ENCODE results near the gene DMRTB1. TPM values are rescaled to one million over a fixed set of nuclear protein-coding genes. Genes with fewer than 3 reads are reported as not detected.

The DMRTB1 gene
- polyA plus RNA-seq, 1 donor from 2014 or later: not detected

DNA sequence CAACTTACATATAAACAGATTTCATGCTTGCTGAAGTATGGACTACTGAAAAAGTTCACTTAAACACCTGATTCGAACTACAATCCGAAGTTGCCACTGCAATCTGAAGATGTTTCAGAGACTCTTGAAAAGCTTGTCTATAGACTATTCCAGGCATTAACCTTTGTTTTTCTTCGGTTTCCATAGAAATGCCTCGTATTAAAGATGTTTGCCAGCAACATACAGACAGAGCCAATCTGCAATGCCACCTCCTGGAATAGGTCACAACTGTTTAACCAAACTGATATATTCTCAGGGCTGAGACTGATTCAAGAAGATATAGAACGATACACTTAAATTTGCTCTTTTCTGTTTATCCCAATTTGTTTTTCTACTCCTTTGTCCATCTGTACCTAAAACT is 28.9 kb upstream of the DMRTB1 start:
- Histone ChIP-seq H3F3A (ENCODE audit: insufficient read depth, low read length, poor library complexity, severe bottlenecking) (no peaks in the 10 kb centered on the region), H3K4me3 (ENCODE audit: low read length) (no peak overlapping the region), H3K79me2 (replicated peaks; ENCODE audit: insufficient read depth, low read length) (no peaks in the 10 kb centered on the region), H3K4me2 (ENCODE audit: low read length) (no peak overlapping the region), H3K9me3 (ENCODE audit: low read length) (no peaks in the 10 kb centered on the region), H3K9me2 (ENCODE audit: insufficient read depth, low read length) (no peaks in the 10 kb centered on the region), H3K27me3 (ENCODE audit: insufficient read depth, low read depth, low read length) (no peaks in the 10 kb centered on the region), H3K9ac (ENCODE audit: low read length) (no peak overlapping the region), H2AFZ (ENCODE audit: low read depth, low read length) (no peak overlapping the region), H3K27ac (ENCODE audit: low read length) (no peak overlapping the region), H3K36me3 (ENCODE audit: insufficient read depth, low read length) (no peaks in the 10 kb centered on the region), H4K20me1 (ENCODE audit: insufficient read depth) (no peaks in the 10 kb centered on the region)
- no peak for TF ChIP-seq POLR2AphosphoS5 (IDR thresholded peaks at IDR 0.05)
- peak; percentile 46 for TF ChIP-seq RAD21 (conservative IDR thresholded peaks at IDR 0.05)
- TF ChIP-seq, protein P1, sequence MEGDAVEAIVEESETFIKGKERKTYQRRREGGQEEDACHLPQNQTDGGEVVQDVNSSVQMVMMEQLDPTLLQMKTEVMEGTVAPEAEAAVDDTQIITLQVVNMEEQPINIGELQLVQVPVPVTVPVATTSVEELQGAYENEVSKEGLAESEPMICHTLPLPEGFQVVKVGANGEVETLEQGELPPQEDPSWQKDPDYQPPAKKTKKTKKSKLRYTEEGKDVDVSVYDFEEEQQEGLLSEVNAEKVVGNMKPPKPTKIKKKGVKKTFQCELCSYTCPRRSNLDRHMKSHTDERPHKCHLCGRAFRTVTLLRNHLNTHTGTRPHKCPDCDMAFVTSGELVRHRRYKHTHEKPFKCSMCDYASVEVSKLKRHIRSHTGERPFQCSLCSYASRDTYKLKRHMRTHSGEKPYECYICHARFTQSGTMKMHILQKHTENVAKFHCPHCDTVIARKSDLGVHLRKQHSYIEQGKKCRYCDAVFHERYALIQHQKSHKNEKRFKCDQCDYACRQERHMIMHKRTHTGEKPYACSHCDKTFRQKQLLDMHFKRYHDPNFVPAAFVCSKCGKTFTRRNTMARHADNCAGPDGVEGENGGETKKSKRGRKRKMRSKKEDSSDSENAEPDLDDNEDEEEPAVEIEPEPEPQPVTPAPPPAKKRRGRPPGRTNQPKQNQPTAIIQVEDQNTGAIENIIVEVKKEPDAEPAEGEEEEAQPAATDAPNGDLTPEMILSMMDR (IDR thresholded peaks at IDR 0.05; ENCODE audit: poor library complexity, severe bottlenecking): peak; percentile 39
- peak; percentile 28 for TF ChIP-seq SMC3 (conservative IDR thresholded peaks at IDR 0.05; ENCODE audit: poor library complexity)

GRCh38 chr1:53430779-53431178 is 28.4 kb upstream of the DMRTB1 start:
- no peaks in the 10 kb centered on the region for H3K36me3 ChIP-seq (ENCODE audit: insufficient read depth, low read length)
- no peak overlapping the region for H3K4me2 ChIP-seq (ENCODE audit: low read length)
- no peaks in the 10 kb centered on the region for H3K79me2 ChIP-seq (replicated peaks; ENCODE audit: insufficient read depth, low read length)
- H3K9ac ChIP-seq (ENCODE audit: low read length): peak overlapping the region; percentile 3
- no peaks in the 10 kb centered on the region for H3F3A ChIP-seq (ENCODE audit: insufficient read depth, low read length, poor library complexity, severe bottlenecking)
- H3K4me3 ChIP-seq (ENCODE audit: low read length): no peak overlapping the region
- TF ChIP-seq MXI1 (conservative IDR thresholded peaks at IDR 0.05; ENCODE audit: poor library complexity, severe bottlenecking) (no peak), REST (IDR thresholded peaks at IDR 0.05; ENCODE audit: borderline replicate concordance) (no peak), RAD21 (conservative IDR thresholded peaks at IDR 0.05) (no peak), TAF1 (IDR thresholded peaks at IDR 0.05; ENCODE audit: low read depth) (no peak), EP300 (conservative IDR thresholded peaks at IDR 0.05; ENCODE audit: poor library complexity, severe bottlenecking) (no peak), SMC3 (conservative IDR thresholded peaks at IDR 0.05; ENCODE audit: poor library complexity) (no peak), POLR2AphosphoS5 (IDR thresholded peaks at IDR 0.05) (no peak), EZH2 (IDR thresholded peaks at IDR 0.05; ENCODE audit: borderline replicate concordance, insufficient read depth, low read length, poor library complexity, severe bottlenecking) (no peak)
- TF ChIP-seq, protein P1 (IDR thresholded peaks at IDR 0.05; ENCODE audit: poor library complexity, severe bottlenecking): no peak
- H3K9me2 ChIP-seq (ENCODE audit: insufficient read depth, low read length): no peaks in the 10 kb centered on the region
- no peaks in the 10 kb centered on the region for H3K27me3 ChIP-seq (ENCODE audit: insufficient read depth, low read depth, low read length)
- no peaks in the 10 kb centered on the region for H4K20me1 ChIP-seq (ENCODE audit: insufficient read depth)
- H3K27ac ChIP-seq (ENCODE audit: low read length): no peak overlapping the region
- no peaks in the 10 kb centered on the region for H3K9me3 ChIP-seq (ENCODE audit: low read length)
- no peak overlapping the region for H2AFZ ChIP-seq (ENCODE audit: low read depth, low read length)
